H1 (cell line): Measurements from ENCODE around the gene SHISA9. TPM values are rescaled to one million over a fixed set of nuclear protein-coding genes. Genes with fewer than 3 reads are reported as not detected.

Source experiments
- TAF7 ChIP-seq: optimal IDR thresholded peaks from 2 replicates; pipeline ENCODE3; 2011; ENCODE audit warnings: low read depth, mild to moderate bottlenecking, inconsistent platforms, low read length, moderate library complexity, borderline replicate concordance
- polyA plus RNA-seq, 7 experiments: library from polyadenylated mRNA; depleted of rRNA in 3 of 7; stranded (reverse) in 5 of 7; unstranded in 2 of 7; fragments of >200 nt in 5 of 7; fragments of 200-250 nt in 2 of 7; gene quantifications; 1 replicate in 5 of 7; 2 replicates in 1 of 7; 4 replicates in 1 of 7; pipeline versions ENCODE4 v1.2.1 to v1.2.3, GENCODE V29; 2011 to 2013; ENCODE audit warnings: missing spikeins in 2 of 7, mixed read lengths in 2 of 7
- total RNA-seq: library from RNA; stranded (reverse); fragmentation: NEBNext Ultra II Directional; extraction: Animal tissue kit (Norgen Biotek cat#: 25700); gene quantifications from 2 replicates; pipeline ENCODE4 v1.2.1, GENCODE V29; 2021

SHISA9 gene
- total and polyA plus RNA-seq, 2 of the 8 experiments (the other 6 are each of a cell fraction or from before 2014, with no cell fraction given), result 25.6 to 39.8 TPM

DNA sequence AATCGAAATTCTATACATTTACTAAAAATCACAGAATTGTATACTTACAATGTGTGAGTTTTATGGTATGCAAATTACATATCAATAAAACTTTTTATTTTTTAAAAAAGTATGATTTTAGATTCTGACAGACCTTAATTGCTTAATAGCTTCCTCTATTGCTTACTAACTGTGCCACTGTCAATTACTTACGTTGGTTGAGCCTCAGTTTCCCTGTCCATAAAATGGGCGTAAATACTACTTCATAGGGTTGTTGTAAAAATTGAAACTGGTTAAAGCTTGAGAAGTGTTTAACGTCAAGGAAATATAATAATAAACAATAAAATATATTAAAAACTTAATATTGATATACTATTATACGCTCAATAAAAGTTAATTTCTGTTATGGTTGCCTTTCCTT is 203.4 kb downstream of the SHISA9 start (continued):
- TF ChIP-seq TAF7, result no peak
